Measurements from ENCODE around the gene RDM1. TPM values are rescaled to one million over a fixed set of nuclear protein-coding genes. Genes with fewer than 3 reads are reported as not detected.

Gene RDM1
- polyA plus RNA-seq, 4 donors, result 1.5 to 4.2 (median 2.7) TPM

DNA sequence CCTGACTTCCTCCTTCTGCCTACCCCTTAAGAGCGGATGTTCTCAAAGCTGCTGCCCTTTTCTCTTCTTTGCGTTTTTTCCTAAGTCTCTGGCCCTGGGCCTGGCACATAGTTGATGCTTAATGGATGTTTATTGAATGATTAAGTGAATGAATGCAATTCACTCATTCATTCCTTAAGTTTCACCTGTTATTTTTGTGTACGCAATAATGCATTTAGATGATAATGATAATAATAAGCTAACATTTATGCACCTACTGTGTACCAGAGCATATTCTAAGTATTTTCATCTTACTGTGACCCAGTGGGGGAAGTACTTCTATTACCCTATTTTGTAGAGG lies 54.8 kb downstream of the RDM1 start:
- no peak for DNase-seq (ENCODE audit: low read depth in 4 of 4, low spot score in 3 of 4)

DNA sequence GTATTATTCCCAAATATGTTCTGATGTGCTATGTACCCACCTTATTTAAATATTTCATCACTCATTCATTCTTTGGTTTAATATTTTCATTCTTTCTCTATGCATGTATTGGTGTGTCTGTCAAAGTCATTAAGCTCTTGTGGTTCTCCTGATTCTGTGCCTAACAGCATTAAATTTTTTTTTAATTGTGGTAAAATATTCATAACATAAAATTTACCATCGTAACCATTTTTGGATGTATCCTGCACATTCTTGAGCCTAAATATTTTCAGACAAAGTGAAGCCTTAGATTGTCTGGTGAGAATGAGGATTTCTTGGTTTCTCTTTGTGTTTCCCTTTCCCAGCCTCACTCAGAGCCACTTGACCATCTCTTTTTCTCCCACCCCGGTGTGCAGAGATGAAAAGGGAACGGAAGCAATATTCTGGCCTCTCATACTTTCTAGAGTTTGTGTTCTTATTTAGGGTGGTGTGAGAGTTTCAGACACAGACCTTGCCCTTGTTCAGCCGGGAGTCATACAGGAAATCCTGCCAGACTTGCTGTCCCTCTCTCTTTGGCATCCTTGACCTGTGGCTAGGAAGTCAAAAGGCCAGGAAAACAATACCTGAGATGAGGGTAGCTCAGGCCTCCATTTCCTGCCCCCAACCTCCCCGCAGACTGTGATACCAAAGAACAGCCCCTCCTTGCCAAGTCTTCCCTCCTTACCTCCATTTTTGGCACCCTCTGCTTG lies 55.3 kb downstream of the RDM1 start:
- no peak for DNase-seq (ENCODE audit: low read depth in 4 of 4, low spot score in 3 of 4)

- DNase-seq (ENCODE audit: low read depth in 4 of 4, low spot score in 3 of 4), result no peak
These were observed 58.2 kb downstream of the RDM1 start for GRCh38 chr17:35872196-35872980.

DNA sequence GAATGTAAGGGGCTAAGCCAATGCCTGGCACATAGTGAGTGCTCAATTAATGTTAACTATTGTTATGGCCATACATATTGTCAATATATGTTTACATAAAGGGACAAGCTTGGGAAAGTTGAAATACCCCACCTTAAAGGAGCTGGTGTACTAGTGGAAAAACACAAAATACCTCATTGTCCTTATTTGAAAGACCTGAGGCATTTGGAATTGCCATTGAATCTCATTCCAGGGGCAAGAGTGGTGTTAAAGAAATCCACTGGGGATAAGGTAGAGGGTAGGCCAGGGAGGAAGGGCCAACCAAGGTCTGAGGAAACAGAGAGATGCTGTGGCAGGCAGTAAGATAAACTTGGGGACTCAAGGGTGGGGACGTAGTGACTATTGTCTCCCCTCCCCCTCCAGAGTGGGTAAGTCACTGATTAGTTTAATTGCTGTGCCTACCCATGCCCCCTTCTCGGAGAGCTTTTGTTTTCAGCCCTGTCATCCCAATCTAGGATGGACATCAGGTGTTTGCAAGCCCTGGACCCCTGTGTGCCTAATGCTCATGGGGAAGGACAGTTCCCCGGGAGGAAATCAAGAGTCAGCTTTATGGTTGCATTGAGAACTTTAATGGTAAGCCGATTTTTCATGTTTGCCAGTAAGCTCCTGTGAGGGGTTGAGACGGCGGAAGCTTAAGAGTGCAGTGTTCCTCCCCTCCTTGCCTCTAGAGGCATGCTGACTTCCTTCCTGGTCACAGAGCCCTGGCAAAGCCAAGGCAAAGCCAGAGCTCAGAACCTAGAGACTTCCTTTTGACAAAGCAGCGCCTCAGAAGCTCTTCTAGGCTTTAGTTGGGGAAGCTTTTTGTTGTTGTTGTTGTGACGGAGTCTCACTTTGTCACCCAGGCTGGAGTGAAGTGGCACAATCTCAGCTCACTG lies 59.4 kb downstream of the RDM1 start:
- no peak for DNase-seq (ENCODE audit: low read depth in 4 of 4, low spot score in 3 of 4)

- no peak for DNase-seq (ENCODE audit: low read depth in 4 of 4, low spot score in 3 of 4)
These were observed 61.8 kb downstream of the RDM1 start, which contains the start of gene HEATR9 for GRCh38 chr17:35868737-35869136. TSS of gene HEATR9 (minus strand) at chr17:35868891. CDS start at chr17:35868742, 149 bp downstream.

Other genes starting within 250 kb of the RDM1 start
- gene RASL10B, start 199.1 kb downstream of the RDM1 start, polyA plus RNA-seq (ENCODE audit: insufficient read length in 4 of 4), result 10 to 100 TPM; 12.2 to 14.0 (median 12.5) TPM
- gene GAS2L2, start 177.5 kb downstream of the RDM1 start, polyA plus RNA-seq (ENCODE audit: insufficient read length in 4 of 4), result under 1 TPM in 2 of 4 donors, not detected in 2; 0.05 to 0.07 TPM
- gene C17orf50, start 169.9 kb downstream of the RDM1 start, polyA plus RNA-seq (ENCODE audit: insufficient read length in 4 of 4), result under 1 TPM in 3 of 4 donors, not detected in 1; 0.08 to 0.22 (median 0.20) TPM
- 1 to 10 TPM; 1.3 to 2.2 (median 1.5) TPM for gene MMP28, start 135.1 kb downstream of the RDM1 start, polyA plus RNA-seq (ENCODE audit: insufficient read length in 4 of 4)
- gene TAF15, start 121.3 kb downstream of the RDM1 start, polyA plus RNA-seq (ENCODE audit: insufficient read length in 4 of 4), result 100 to 1,000 TPM; 194 to 227 (median 224) TPM
- under 1 TPM in 2 of 4 donors, not detected in 2; 0.06 to 0.10 TPM for gene HEATR9, start 61.9 kb downstream of the RDM1 start, polyA plus RNA-seq (ENCODE audit: insufficient read length in 4 of 4)
- 1 to 10 TPM in 3 of 4 donors, under 1 TPM in 1; 1.00 to 2.1 (median 1.5) TPM for gene CCL5, start 50.4 kb downstream of the RDM1 start, polyA plus RNA-seq (ENCODE audit: insufficient read length in 4 of 4)
- not detected for gene LYZL6, start 12.9 kb upstream of the RDM1 start, polyA plus RNA-seq (ENCODE audit: insufficient read length in 4 of 4)
- under 1 TPM; 0.09 to 0.39 (median 0.20) TPM for gene CCL16, start 50.7 kb upstream of the RDM1 start, polyA plus RNA-seq (ENCODE audit: insufficient read length in 4 of 4)
- gene CCL14, start 56.0 kb upstream of the RDM1 start, polyA plus RNA-seq (ENCODE audit: insufficient read length in 4 of 4), result 10 to 100 TPM; 15.2 to 27.2 (median 18.9) TPM
- gene CCL15, start 70.8 kb upstream of the RDM1 start, polyA plus RNA-seq (ENCODE audit: insufficient read length in 4 of 4), result 10 to 100 TPM in 1 of 4 donors, 1 to 10 TPM in 3; 7.7 to 10.0 (median 8.3) TPM
- under 1 TPM in 2 of 4 donors, not detected in 2; 0.35 to 0.48 TPM for gene CCL23, start 87.2 kb upstream of the RDM1 start, polyA plus RNA-seq (ENCODE audit: insufficient read length in 4 of 4)
- not detected for gene CCL18, start 133.5 kb upstream of the RDM1 start, polyA plus RNA-seq (ENCODE audit: insufficient read length in 4 of 4)
- gene CCL3, start 159.4 kb upstream of the RDM1 start, polyA plus RNA-seq (ENCODE audit: insufficient read length in 4 of 4), result 1 to 10 TPM in 3 of 4 donors, under 1 TPM in 1; 0.13 to 6.6 (median 3.5) TPM
- gene CCL4, start 173.1 kb upstream of the RDM1 start, polyA plus RNA-seq (ENCODE audit: insufficient read length in 4 of 4), result 1 to 10 TPM in 2 of 4 donors, under 1 TPM in 2; 0.38 to 3.2 (median 1.3) TPM
- 1 to 10 TPM; 3.6 to 8.5 (median 6.5) TPM for gene TBC1D3B, start 245.9 kb upstream of the RDM1 start, polyA plus RNA-seq (ENCODE audit: insufficient read length in 4 of 4)